Adrenal gland (tissue), 12 donors: ENCODE data around the gene ARFGEF3. TPM values are rescaled to one million over a fixed set of nuclear protein-coding genes. Genes with fewer than 3 reads are reported as not detected.

ENCODE experiments used
- DNase-seq, 7 donors: peaks; one replicate each; pipeline ENCODE4 v3.0.0-alpha.2; 2019 to 2020
- H3K27ac ChIP-seq, 5 donors: fragments of 200-600 bp; sonication (generic) in 4 of 5; 1 replicate in 3 of 5; 2 replicates in 2 of 5; pipeline versions ENCODE4 v1.5.1 to v1.8.0; 2016 to 2020; ENCODE audit warnings: mild to moderate bottlenecking in 1 of 5
- H3K27me3 ChIP-seq: fragments of 200-600 bp; 2 replicates; pipeline ENCODE4 v1.8.0; 2021
- H3K36me3 ChIP-seq, 2 donors: fragments of 200-600 bp; replicated peaks in 1 of 2; 1 replicate in 1 of 2; 2 replicates in 1 of 2; pipeline versions ENCODE4 v1.5.1 to v1.8.0; 2018 to 2022
- H3K4me1 ChIP-seq, 2 donors: fragments of 200-600 bp; replicated peaks in 1 of 2; 1 replicate in 1 of 2; 2 replicates in 1 of 2; pipeline versions ENCODE4 v1.5.1 to v1.8.0; 2018 to 2021
- H3K4me3 ChIP-seq, 4 donors: fragments of 200-600 bp; sonication (generic) in 3 of 4; one replicate each; pipeline ENCODE4 v1.5.1; 2016 to 2018
- H3K9me3 ChIP-seq, 3 donors: fragments of 200-600 bp; sonication (generic) in 1 of 3; replicated peaks in 1 of 3; 1 replicate in 2 of 3; 2 replicates in 1 of 3; pipeline versions ENCODE4 v1.5.1 to v1.8.0; 2016 to 2021
- CTCF ChIP-seq, 6 experiments: fragments of 450-650 bp in 4 of 6; fragments of 200-600 bp in 2 of 6; sonication (generic) in 1 of 6; IDR thresholded peaks; 1 replicate in 5 of 6; 2 replicates in 1 of 6; pipeline versions ENCODE4 v1.5.1 to v1.8.0; 2016 to 2021; ENCODE audit warnings: antibody characterized with exemption in 6 of 6, mild to moderate bottlenecking in 2 of 6, moderate library complexity in 1 of 6
- POLR2A ChIP-seq, 2 donors: fragments of 450-650 bp; IDR thresholded peaks; one replicate each; pipeline ENCODE4 v1.6.1; 2017; ENCODE audit warnings: antibody characterized with exemption in 2 of 2, mild to moderate bottlenecking in 2 of 2, moderate library complexity in 1 of 2
- WGBS, 4 donors: extraction: QIAGEN DNeasy Blood & Tissue Kit in 2 of 4; methylation state at CpG; one replicate each; pipeline versions ENCODE4 v1.1.5 to v1.1.7; 2013 to 2017; 5-methylcytosine and 5-hydroxymethylcytosine counted together
- intact Hi-C, 2 donors: fragments of 100-400 bp; cut with DNase I; formaldehyde crosslinking; loops; one replicate each; pipeline versions ENCODE4 v1.14.1 to v1.15.0; 2022 to 2023
- polyA plus RNA-seq, 3 donors: library from polyadenylated mRNA; stranded (reverse); fragments of 200-250 nt in 2 of 3; fragments of 350-450 nt in 1 of 3; fragmentation: Illumina TruSeq in 1 of 3; extraction: RNeasy Lipid Tissue Mini Kit (QIAGEN cat#74804) in 1 of 3; gene quantifications; one replicate each; pipeline ENCODE4 v1.2.3, GENCODE V29; 2013 to 2014
- total RNA-seq, 9 donors: library from RNA; depleted of rRNA in 4 of 9; stranded (reverse); fragments of >200 nt in 4 of 9; fragments of 120-200 nt in 1 of 9; fragmentation: NEBNext Ultra II Directional in 1 of 9; extraction: Animal tissue kit (Norgen Biotek cat#: 25700) in 1 of 9; gene quantifications; one replicate each; pipeline versions ENCODE4 v1.1.0 to v1.2.4, GENCODE V29; 2013 to 2023
- donor health status: healthy with polysubstance abuse.
- donor health status: Bipolar disorder and iron deficiency.
- donor health status: DM: yes; HTN: yes; CAD: no.
- donor health status: DM: no; HTN: no; CAD: no.
- donor health status: DM: no; HTN: no; CAD: no.
- donor health status: DM: yes; HTN: yes; CAD: no.

The ARFGEF3 gene
- total and polyA plus RNA-seq, 12 donors, result 0.06 to 10.9 (median 0.91) TPM; not detected in 1

- peaks cover 7% of the 10 kb centered on the region for H3K27me3 ChIP-seq
- WGBS, 4 donors, result 87 to 97% (median 93%) methylated on average over 1 of the region's 1 CpG
- no peak for TF ChIP-seq POLR2A (IDR thresholded peaks at IDR 0.05)
- TF ChIP-seq CTCF (IDR thresholded peaks at IDR 0.05), result no peak
- H3K27ac ChIP-seq, result no peak overlapping the region
- no peak overlapping the region for H3K4me3 ChIP-seq
- no peaks in the 10 kb centered on the region for H3K4me1 ChIP-seq
- intact Hi-C loops, result no loop called here
- no peak for DNase-seq
- H3K9me3 ChIP-seq, result no peaks in the 10 kb centered on the region
- H3K36me3 ChIP-seq, result no peaks in the 10 kb centered on the region
Observed at GRCh38 chr6:138257638-138258040, 95.9 kb downstream of the ARFGEF3 start.

DNA sequence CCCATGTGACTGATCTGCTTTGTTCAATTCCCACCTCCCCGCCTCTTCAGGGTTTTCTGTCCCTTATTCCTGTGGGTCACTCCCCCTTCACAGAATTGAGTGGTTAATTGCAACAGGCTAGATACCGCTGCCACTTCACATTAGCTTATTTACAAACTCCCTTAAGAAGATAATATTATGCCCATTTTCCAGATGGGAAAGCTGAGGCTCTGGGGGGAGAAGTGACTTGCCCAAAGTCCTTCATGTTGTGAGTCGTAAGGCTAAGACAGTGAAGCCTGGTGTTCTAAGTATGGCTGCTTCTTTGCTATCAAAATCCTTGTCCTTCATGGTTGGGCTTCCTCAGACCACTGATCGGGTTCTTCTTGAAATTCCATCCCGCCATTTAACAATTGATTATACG lies 96.5 kb downstream of the ARFGEF3 start:
- Histone ChIP-seq H3K4me3 (no peak overlapping the region), H3K4me1 (no peaks in the 10 kb centered on the region), H3K27me3 (peaks cover 7% of the 10 kb centered on the region), H3K27ac (no peak overlapping the region), H3K36me3 (no peaks in the 10 kb centered on the region), H3K9me3 (no peaks in the 10 kb centered on the region)
- WGBS, 4 donors, result 89 to 94% (median 93%) methylated on average over 6 of the region's 6 CpGs
- intact Hi-C loops, result no loop called here
- TF ChIP-seq POLR2A (IDR thresholded peaks at IDR 0.05), result no peak
- no peak for DNase-seq

- intact Hi-C loops, result no loop called here
- WGBS, 4 donors, result 61 to 65% (median 62%) methylated on average over 6 of the region's 6 CpGs
Observed at GRCh38 chr6:138258991-138259390, 97.3 kb downstream of the ARFGEF3 start.

DNA sequence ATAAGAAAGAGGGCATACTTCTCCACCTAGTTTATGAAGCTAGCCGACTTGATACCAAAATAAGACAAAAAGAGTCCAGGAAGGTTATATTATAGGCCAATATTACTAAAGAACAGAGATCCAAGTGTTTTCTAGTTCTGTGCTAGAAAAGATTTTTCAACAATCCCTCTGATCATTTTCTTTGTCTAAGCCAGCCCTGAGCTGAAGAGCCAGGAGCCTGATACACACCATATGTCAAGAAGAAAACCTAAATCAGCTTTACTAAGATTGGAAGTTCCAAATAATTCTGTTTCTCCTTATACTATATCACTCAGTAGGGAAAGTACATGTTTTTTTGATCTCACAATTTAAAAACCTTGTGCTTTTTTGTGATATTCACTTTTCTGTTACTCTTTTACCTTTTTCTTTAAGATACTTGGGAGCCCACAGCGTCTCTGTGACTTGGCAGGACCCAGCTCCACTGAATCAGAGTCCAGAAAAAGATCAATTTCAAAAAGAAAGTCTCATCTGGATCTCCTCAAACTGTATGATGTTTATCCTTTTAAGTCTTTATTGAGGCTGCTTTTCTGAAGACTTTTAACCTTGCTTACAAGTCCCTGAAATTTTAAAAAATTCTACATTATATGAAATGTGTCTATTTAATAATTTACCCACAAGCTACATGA lies 99.5 kb downstream of the ARFGEF3 start:
- Histone ChIP-seq H3K4me3 (no peak overlapping the region), H3K27ac (no peak overlapping the region), H3K9me3 (no peaks in the 10 kb centered on the region), H3K27me3 (peaks cover 7% of the 10 kb centered on the region), H3K36me3 (no peaks in the 10 kb centered on the region), H3K4me1 (no peaks in the 10 kb centered on the region)
- TF ChIP-seq CTCF (IDR thresholded peaks at IDR 0.05), result no peak
- TF ChIP-seq POLR2A (IDR thresholded peaks at IDR 0.05), result no peak
- no peak for DNase-seq
- 60 to 72% (median 64%) methylated on average over 2 of the region's 2 CpGs for WGBS, 4 donors
- intact Hi-C loops, result no loop called here

More at GRCh38 chr6:138258991-138259390, 97.3 kb downstream of the ARFGEF3 start:
- Histone ChIP-seq H3K4me1 (no peaks in the 10 kb centered on the region), H3K9me3 (no peaks in the 10 kb centered on the region), H3K36me3 (no peaks in the 10 kb centered on the region), H3K27me3 (peaks cover 7% of the 10 kb centered on the region), H3K27ac (no peak overlapping the region), H3K4me3 (no peak overlapping the region)
- DNase-seq, result no peak
- no peak for TF ChIP-seq CTCF (IDR thresholded peaks at IDR 0.05)
- no peak for TF ChIP-seq POLR2A (IDR thresholded peaks at IDR 0.05)

GRCh38 chr6:138263963-138264362 lies 102.2 kb downstream of the ARFGEF3 start:
- Histone ChIP-seq H3K4me1 (no peaks in the 10 kb centered on the region), H3K9me3 (no peaks in the 10 kb centered on the region), H3K36me3 (no peaks in the 10 kb centered on the region), H3K27me3 (peaks cover 1% of the 10 kb centered on the region), H3K4me3 (no peak overlapping the region), H3K27ac (no peak overlapping the region)
- 80 to 89% (median 82%) methylated on average over 4 of the region's 4 CpGs for WGBS, 4 donors
- DNase-seq, result no peak
- no peak for TF ChIP-seq CTCF (IDR thresholded peaks at IDR 0.05)
- TF ChIP-seq POLR2A (IDR thresholded peaks at IDR 0.05), result no peak
- intact Hi-C loops, result no loop called here
